ENCODE measurements around the gene ITGB6.

ITGB6 gene

GRCh38 chr2:160052531-160052930 is 147.5 kb downstream of the ITGB6 start:
- Histone ChIP-seq H3K27me3 (ENCODE audit: insufficient read depth, low read length, poor library complexity) (no peaks in the 10 kb centered on the region), H3K4me2 (ENCODE audit: insufficient read depth, low read length) (no peak overlapping the region), H3K9me3 (ENCODE audit: insufficient read depth, low read length, severe bottlenecking) (no peaks in the 10 kb centered on the region), H2AFZ (ENCODE audit: low read depth, low read length) (no peak overlapping the region), H3K36me3 (ENCODE audit: insufficient read depth, low read length) (no peaks in the 10 kb centered on the region), H3K79me2 (ENCODE audit: insufficient read depth, low read length) (no peaks in the 10 kb centered on the region), H3K4me3 (ENCODE audit: low read depth in 1 of 2, low read length in 2 of 2) (no peak overlapping the region), H3K4me1 (ENCODE audit: insufficient read depth, low read length) (no peaks in the 10 kb centered on the region), H3K9ac (ENCODE audit: low read depth, low read length) (no peak overlapping the region), H4K20me1 (ENCODE audit: insufficient read depth, low read length) (no peaks in the 10 kb centered on the region), H3K27ac (ENCODE audit: low read length) (no peak overlapping the region)
- TF ChIP-seq, protein P1, sequence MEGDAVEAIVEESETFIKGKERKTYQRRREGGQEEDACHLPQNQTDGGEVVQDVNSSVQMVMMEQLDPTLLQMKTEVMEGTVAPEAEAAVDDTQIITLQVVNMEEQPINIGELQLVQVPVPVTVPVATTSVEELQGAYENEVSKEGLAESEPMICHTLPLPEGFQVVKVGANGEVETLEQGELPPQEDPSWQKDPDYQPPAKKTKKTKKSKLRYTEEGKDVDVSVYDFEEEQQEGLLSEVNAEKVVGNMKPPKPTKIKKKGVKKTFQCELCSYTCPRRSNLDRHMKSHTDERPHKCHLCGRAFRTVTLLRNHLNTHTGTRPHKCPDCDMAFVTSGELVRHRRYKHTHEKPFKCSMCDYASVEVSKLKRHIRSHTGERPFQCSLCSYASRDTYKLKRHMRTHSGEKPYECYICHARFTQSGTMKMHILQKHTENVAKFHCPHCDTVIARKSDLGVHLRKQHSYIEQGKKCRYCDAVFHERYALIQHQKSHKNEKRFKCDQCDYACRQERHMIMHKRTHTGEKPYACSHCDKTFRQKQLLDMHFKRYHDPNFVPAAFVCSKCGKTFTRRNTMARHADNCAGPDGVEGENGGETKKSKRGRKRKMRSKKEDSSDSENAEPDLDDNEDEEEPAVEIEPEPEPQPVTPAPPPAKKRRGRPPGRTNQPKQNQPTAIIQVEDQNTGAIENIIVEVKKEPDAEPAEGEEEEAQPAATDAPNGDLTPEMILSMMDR (IDR thresholded peaks at IDR 0.05; ENCODE audit: borderline replicate concordance, extremely low read depth, low read length, poor library complexity, severe bottlenecking): no peak
- no peak for TF ChIP-seq EZH2 (IDR thresholded peaks at IDR 0.05; ENCODE audit: borderline replicate concordance, low read depth, low read length, severe bottlenecking)
- no peak for ATAC-seq (ENCODE audit: insufficient read depth, low read depth)
- no peak for DNase-seq

DNA sequence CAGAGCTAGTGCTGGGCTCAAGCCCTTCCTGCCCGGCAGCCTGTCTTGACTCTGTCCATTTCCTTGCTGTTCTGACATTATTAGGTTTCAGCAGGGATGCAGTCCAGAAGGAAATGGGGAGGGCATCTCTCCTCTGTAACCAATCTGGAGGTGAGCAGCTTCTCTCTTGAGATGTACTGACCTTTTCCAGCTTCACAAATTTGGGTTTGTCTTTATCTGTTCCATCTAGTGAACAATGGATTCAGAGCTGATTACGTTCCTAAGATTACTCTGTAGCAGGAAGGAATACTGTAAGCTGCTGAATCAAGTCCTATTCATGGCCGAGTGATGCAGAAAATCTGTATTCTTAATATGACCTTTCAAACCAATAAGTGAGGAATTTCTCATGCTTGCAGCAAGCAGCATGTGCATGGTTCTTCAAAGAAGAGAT is 148.7 kb downstream of the ITGB6 start:
- no peak overlapping the region for H2AFZ ChIP-seq (ENCODE audit: low read depth, low read length)
- DNase-seq (no peak), ATAC-seq (ENCODE audit: insufficient read depth, low read depth) (no peak)
- no peak overlapping the region for H3K4me3 ChIP-seq (ENCODE audit: low read depth in 1 of 2, low read length in 2 of 2)
- no peaks in the 10 kb centered on the region for H3K36me3 ChIP-seq (ENCODE audit: insufficient read depth, low read length)
- no peaks in the 10 kb centered on the region for H3K79me2 ChIP-seq (ENCODE audit: insufficient read depth, low read length)
- H3K9ac ChIP-seq (ENCODE audit: low read depth, low read length): no peak overlapping the region
- H3K9me3 ChIP-seq (ENCODE audit: insufficient read depth, low read length, severe bottlenecking): no peaks in the 10 kb centered on the region
- H3K27me3 ChIP-seq (ENCODE audit: insufficient read depth, low read length, poor library complexity): no peaks in the 10 kb centered on the region
- TF ChIP-seq, protein P1 (IDR thresholded peaks at IDR 0.05; ENCODE audit: borderline replicate concordance, extremely low read depth, low read length, poor library complexity, severe bottlenecking): no peak
- no peak for TF ChIP-seq EZH2 (IDR thresholded peaks at IDR 0.05; ENCODE audit: borderline replicate concordance, low read depth, low read length, severe bottlenecking)
- H3K4me2 ChIP-seq (ENCODE audit: insufficient read depth, low read length): no peak overlapping the region
- H3K27ac ChIP-seq (ENCODE audit: low read length): no peak overlapping the region
- no peaks in the 10 kb centered on the region for H4K20me1 ChIP-seq (ENCODE audit: insufficient read depth, low read length)
- H3K4me1 ChIP-seq (ENCODE audit: insufficient read depth, low read length): no peaks in the 10 kb centered on the region

GRCh38 chr2:160050147-160050546 is 149.9 kb downstream of the ITGB6 start:
- H4K20me1 ChIP-seq (ENCODE audit: insufficient read depth, low read length): no peaks in the 10 kb centered on the region
- H3K27me3 ChIP-seq (ENCODE audit: insufficient read depth, low read length, poor library complexity): no peaks in the 10 kb centered on the region
- TF ChIP-seq, protein P1 (IDR thresholded peaks at IDR 0.05; ENCODE audit: borderline replicate concordance, extremely low read depth, low read length, poor library complexity, severe bottlenecking): no peak
- no peak for TF ChIP-seq EZH2 (IDR thresholded peaks at IDR 0.05; ENCODE audit: borderline replicate concordance, low read depth, low read length, severe bottlenecking)

More at GRCh38 chr2:160050147-160050546, 149.9 kb downstream of the ITGB6 start:
- Histone ChIP-seq H2AFZ (ENCODE audit: low read depth, low read length) (no peak overlapping the region), H3K4me1 (ENCODE audit: insufficient read depth, low read length) (no peaks in the 10 kb centered on the region), H3K4me3 (ENCODE audit: low read depth in 1 of 2, low read length in 2 of 2) (no peak overlapping the region), H3K79me2 (ENCODE audit: insufficient read depth, low read length) (no peaks in the 10 kb centered on the region), H3K9me3 (ENCODE audit: insufficient read depth, low read length, severe bottlenecking) (no peaks in the 10 kb centered on the region), H3K9ac (ENCODE audit: low read depth, low read length) (no peak overlapping the region), H3K27ac (ENCODE audit: low read length) (no peak overlapping the region), H3K4me2 (ENCODE audit: insufficient read depth, low read length) (no peak overlapping the region), H3K36me3 (ENCODE audit: insufficient read depth, low read length) (no peaks in the 10 kb centered on the region)
- ATAC-seq (ENCODE audit: insufficient read depth, low read depth) (no peak), DNase-seq (no peak)
